ENCODE measurements around the gene RGS5. TPM values are rescaled to one million over a fixed set of nuclear protein-coding genes. Genes with fewer than 3 reads are reported as not detected.

The RGS5 gene
- polyA plus RNA-seq, 3 donors = 8.1 to 11.5 (median 10.8) TPM

DNA sequence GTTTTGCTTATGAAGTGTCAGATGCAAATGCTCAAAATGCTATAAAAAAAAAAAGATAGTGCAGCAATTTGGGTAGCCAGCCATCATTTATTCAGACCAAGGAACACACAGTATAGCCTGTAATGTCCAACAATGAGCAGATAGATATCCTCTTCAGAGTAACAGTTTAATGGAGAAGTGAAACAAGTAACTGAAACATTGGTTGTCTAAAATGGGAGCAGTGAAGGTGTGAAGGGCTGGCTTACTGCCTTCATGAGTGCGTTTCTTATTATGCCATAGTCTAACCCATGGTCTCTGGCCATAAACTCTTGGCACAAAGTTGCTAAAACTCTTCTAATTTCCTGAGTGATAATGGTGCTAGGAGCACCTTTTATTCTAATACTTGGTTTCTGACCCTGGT is 11.4 kb downstream of the RGS5 start:
- DNase-seq = no peak

DNA sequence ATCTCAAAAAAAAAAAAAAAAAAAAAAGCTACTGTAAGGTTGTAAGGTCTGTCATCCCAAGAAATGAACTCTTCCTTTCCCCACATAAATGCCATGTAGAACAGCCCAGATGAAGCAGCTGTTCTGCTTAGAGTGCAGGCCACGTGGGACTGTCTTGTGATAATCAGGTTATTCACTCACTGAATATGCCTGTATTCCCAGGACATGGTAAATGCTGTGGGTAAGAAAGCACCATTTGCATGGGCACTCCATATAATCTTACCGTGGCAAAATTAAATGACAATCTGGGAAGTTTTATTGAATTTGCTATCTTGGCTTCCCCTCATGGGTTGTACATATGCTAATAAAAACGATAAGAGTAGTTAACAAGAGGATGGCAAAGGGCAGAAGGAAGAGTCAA is 13.8 kb downstream of the RGS5 start:
- DNase-seq = no peak

DNA sequence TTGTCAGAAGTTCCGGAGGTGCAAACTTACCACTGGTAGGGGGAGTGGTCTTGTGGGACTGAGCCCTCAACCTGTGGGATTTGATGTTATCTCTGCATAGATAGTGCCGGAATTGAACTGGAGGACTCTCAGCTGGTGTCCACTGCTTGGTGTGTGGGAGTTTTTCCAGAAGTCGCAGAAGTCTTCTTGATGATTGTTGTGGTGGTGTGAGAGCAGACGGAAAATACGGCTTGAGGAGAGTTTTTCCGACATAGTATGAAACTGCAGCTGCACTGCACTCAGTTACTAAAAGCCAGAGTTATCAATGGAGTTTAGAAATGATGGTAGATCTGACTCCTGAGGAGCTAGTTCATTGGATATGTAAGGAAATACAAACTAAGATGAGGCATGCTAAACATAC is 14.9 kb downstream of the RGS5 start:
- no peak for DNase-seq

DNA sequence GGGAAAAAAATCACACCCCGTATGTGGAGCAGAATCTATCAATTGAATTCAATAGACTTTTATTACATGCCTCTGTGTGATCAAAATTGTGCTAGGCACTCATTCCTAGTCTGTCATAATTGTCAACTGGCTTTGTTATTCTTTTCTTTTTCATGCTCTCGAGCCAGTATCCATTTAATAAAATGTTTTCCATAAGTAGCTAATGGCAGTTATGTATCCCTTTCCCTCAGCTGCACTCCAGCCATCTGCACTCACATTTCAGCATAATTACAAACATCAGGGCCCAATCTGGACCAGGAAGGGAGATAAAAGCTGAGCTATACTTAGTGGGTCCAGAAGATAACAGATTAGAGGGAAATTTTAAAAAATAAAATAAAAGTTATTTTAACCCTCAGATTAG is 15.9 kb downstream of the RGS5 start:
- no peak for DNase-seq

DNA sequence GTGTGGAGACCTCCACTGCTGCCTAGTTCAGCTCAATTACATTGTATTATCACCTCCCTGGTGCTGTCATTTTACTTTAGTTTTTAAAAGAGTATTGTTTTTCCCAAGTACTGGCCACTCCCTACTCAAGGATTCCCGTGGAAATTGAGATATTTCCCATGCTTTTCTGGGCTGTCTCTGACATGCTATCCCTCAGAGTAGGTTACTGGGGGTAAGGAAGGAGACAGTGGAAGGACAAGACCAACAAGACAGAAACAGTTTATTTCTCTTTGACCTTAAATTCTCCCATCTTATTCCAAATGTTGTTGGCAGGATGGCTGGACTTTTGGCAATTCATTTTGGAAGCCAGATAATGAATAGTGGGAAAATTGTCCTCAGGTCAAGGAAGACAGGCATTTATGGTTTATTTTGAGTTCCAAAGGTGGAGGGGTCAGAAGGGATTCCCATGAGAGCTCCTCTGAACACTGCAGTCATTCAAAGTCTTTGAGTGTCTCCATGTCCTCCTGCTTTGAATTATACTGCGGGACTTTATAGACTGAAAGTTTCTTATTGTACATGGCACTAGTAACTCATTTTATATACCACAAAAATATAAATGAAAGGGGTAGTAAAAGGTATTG is 20.3 kb downstream of the RGS5 start:
- no peak for DNase-seq

DNA sequence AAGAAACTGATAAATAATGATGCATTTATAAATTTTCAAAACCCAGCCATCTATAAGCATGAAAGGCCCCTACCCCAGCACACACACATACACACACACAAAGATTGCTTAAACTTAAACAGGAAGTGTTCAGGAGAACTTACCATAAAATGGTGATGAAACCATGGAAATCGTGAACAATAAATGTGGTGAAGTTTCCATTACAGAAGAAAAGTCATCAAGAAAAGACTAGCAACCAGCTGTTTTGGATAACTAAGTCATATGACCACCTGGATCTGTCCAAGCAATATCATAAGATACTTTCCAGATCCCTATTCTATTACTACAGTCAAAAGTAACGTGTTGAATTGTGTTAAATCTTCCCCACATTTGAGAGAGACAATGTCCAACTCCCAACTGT is 24.1 kb downstream of the RGS5 start:
- DNase-seq = no peak

DNA sequence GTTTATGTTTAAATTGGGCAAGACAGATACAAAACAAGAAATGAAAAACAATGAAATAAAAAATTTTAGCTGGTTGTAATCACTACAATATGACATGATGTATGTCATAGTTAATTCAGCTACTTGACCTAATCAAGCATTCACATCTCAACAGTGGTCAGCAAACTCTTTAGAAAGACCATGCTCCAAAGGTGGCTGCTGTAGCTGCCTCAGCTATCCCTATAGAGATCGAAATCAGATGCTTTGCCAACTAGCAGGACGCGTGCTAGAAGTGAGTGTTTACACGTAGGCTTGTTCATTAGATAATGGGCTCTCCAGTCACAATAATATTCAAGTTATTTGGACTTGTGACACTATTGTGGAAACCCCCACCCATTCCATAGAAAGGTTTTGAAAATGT is 25.9 kb downstream of the RGS5 start:
- no peak for DNase-seq

DNA sequence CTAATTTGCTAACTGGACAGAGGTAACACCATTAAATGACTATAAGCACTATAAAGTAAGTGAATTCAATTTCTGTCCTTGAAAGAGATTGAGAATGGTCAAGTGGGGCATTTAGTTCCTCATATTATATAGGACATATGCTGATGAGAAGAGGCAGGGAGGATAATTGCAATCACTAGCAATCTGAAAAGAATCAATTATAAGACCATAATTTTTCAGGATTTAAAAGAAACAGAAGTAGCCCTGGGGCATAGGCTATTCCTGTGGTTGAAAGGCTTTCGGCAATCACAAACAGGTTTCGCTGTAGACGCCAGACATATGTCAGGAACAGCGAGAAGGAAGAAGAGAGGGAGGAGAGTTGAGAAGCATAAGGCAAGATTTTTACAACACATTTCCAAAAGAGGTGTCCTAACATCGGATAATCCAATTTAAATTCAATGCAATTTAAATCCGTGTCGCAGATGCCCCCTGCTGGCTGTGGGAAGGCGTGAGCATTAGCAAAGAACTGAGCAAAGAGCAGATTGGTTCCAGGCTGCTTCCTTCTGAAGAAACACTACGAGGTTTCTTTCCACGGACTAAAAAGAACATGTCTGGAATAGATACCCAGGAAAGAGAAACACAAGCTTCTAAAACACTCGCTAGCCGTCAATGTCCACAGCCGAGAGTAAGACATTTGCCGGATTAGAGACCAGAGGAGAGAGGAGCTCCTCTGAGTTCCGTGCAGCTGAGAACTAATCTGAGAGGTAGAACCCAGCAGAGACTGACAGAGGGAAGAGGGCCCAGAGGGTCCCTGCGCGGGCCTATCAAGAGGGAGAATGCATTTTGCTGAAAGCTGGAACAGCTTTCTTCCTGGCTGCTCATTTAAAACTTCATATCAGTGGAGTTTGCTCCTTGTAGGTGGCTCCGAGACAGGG is 27.9 kb downstream of the RGS5 start:
- DNase-seq = peak; percentile 43

DNA sequence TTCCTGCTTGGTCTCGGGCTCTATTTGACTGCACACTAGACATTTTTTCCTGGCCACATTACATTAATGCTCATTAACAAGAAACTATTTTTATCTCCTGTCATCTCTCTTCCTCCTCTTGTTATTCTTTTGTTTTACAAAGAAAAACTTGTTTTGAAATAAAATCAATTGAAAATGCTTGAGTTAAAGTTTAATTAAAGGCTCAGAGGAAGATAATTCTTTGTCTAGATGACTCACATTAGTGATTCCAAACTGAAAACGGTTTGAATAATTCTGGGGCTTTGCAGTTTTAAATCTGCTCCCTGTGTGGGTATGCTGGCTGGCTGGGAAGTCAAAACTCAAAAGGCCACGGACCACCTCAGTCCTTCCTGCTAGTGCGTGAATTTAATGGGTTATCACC is 29.6 kb downstream of the RGS5 start:
- DNase-seq = no peak

DNA sequence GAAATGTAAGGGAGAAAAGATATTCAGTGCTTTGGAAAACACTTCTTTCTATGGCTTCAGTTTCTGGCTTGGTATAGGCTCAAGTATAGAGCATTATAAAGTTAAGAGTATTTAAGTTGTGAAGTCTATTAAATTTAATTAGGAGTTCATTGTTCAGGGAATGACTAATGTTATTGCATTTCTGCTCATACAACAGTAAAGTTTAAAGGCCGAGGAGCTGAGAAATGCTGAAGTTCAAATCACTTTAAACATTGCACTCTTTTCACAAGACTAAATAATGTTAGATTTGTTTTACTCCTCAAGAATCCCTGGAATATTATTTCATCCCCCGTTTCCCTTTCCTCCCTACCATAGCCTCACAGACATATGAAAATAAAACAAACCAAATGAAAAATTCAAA is 30.1 kb downstream of the RGS5 start:
- DNase-seq = no peak

DNA sequence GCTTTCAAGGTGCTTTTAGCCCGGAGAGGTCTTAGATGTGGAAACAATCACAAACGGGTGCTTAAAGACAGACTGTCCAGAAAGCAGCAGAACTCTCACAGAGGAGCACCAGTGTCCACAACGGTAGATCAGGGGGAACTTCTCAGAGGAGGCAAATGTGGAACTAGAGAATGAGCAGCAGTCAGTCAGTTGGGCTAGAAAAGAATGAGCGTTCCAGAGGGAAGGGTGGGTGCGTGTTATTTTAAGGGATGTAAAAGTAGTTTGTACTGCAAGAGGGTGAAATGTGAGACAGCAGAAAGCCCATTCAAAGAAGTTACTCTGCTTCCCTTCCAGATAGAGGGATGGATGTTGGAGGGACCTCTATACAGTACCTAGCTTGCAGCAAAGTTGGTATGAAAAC is 30.9 kb downstream of the RGS5 start:
- no peak for DNase-seq

DNA sequence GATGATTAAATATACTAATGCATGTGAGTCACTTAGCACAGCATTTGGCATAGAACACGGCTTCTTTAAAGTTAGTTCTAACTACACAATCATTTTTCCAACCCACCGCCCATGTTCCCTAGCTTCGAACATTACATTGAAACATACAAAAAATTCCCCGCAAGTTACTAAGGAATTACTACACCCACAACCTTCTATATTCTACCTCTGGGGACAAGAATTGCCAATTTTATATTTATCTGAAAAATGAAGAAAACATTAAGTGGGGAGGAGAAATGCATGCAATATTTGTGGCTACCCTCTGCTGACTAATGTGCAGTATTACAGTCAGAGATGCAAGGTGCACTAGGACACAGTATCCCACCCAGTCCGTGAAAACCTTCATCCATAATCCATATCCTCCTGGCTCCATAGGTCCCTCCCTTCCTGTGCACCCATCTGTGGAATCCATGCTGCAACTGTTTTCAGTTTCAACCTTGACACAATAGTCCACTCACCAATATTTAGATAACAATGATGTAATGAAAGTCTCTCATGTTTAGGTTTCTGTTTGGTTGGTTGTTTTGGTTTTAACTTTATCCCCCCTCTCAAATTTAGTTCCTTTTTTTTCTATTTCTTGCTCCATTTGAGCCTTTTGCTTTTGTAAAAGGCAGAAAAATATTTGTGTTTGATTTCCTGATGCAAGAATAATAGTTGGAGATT is 31.6 kb downstream of the RGS5 start:
- no peak for DNase-seq

DNA sequence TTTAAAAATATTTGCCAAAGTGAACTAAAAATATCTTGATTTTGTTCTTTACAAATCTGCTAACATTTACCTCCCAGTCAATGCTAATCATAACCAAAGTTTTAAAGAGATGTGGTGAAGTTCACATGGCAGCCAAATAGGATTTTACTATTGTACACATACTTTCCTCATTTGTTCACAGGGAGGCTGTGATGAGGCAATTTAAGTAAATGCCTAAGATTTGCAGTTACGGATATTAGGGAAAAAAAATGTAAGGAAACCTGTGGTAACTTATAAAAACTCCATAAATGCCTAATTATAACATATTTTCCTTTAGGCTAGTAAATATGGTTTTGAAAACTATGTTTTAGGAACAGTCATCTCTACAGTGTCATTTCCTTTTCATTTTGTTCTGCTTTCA is 32.4 kb downstream of the RGS5 start:
- DNase-seq = no peak

DNA sequence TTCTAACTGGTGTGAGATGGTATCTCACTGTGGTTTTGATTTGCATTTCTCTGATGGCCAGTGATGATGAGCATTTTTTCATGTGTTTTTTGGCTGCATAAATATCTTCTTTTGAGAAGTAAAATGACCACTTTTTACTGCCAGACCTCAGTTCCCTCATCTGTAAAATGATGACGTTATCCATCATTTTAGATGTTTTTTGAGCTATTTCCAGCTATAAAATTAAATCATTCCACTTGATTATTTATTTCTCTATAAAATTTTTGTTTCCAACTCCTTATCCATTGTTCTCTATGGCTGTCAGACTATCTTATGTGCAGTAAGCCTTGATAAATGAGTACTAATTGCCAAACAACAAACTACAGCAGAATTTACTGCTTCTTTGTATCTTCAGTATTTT is 33.2 kb downstream of the RGS5 start:
- DNase-seq = no peak

DNA sequence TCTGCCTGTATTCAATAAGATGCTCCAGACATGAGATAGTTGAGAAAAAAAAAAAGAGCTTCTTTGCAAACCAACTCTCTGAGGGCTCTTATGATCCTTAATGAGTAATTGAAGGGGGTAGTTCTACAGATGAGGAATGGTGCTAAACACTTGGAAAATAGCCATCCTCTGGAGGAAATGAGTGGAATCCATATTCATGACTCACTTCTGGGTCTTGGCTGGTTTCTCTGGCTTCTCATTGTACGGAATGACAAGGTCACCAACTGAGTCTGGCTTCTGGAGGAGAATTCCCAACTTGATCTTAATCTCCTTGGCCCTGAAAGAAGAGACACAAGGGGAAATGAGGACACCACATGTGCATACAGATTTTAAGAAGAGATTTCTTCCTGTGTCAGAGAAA is 34.7 kb downstream of the RGS5 start:
- no peak for DNase-seq

DNA sequence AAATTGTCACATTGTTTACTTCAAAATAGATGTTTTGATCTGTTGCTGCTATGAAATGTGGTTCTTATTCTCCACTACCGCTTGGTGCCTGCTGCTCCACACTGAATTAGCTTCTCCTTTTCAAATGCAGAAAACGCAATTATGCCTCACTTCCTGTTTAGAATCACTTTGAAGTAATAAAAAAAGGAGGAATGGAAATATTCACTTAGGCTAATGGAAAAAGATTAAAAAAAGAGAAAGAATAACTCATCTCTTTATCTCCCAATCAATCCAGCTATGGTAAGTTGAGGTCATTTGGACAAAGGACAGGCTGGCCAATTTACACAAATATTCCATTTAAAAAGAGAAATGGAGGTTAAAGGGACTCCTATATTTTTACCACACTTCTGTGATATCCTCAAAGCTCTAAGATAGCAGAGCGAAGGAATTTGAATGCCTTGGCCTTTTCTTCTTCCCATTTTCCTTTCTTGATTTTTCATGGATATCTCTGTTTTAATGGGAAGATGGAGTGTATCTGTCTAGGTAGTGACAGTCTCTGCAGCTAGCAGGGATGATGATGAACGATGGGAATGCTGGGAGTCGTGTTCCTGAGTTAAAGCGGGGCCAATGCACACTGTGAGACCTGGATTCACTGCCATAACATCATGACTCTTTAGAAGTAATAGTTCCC is 35.7 kb downstream of the RGS5 start:
- DNase-seq = no peak

DNA sequence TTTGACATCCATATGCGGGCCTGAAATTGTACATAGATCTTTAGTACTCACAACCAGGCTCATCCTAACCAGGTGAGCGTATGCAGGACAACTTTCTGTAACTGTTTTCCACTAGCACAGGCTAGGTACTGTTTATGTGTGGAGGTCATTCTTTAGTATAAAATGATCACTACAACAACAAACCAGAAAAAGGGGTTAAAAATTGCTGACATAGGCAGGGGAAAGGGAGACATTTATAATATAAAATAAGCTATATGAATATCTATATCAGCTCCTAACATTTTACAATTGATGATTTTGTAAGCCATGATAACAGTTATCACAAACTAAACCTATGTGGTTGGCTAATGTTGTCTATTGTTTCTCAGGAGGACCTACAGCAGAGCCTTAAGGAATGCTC is 37.6 kb downstream of the RGS5 start:
- DNase-seq = no peak

DNA sequence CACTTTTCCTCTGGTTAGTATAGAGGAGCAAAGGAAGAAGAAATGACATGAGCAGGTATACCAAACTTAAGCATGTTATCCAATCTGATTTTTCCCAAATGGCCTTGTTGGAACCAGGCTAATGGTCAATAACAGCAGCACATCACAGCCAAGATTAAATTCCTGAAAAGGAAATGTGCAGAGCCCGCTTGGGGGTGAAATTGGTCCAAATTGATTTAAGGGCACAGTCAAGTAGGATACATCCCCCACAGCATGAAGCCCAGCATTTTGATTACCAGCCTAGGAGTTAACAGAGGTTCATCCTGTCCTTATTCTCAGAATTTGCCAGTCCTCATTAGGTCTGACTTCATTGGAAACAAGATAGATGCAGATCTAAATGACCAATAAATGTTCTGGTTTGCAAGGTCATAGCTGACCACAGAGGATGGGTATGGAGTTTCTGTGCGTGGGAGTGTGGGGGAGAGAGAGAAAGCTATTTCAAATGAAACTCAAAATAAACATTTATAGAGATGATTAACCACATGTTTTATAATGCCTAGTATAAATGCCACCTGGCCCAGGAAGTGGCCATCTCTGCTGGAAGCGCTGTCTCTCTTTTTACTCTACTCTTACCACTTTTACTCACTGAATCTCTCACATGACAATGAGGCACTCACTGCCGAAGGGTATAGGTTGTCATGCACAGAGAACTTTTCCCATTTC is 38.7 kb downstream of the RGS5 start:
- DNase-seq = no peak

DNA sequence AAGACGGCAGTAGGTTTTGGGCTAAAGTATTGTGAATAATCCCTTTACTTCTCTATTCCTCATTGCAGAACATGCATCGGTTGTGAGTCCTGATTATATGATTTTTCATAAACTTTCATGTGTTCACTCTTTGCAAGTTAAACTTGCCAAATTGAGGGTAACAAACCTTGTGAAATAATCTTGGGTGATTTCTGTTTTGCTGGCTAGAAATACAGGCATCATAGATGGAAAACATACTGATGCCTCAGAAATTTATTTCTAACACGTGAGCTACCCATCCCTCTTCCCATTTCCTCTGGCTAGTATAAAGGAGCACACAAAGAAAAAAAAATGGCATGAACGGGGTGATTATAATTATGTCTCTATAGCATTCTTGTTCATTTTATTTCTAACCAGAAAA is 39.6 kb downstream of the RGS5 start:
- no peak for DNase-seq

DNA sequence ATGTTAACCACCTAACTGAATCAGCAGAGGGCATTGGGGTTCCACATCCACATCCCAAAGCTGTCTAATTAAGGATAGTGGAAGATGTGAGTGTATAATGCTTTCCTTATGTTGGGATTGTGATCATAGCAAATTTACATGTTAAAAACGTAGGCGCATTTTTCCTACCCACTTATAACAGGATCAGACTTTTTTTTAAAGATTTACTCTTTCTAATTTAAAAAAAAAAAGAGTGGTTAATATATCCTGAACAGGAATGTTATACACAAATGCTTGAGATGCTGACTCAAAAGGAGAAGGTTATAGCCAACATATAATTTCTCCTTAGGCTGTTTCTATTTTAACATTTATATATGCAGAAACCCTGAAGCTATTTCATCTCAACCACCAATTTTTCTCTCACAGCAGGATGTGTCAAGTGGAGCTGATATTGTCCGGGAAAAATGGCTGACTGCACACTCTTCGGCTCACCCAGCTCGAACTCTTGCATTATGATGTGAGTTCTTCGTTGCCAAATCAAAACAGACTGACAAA is 40.3 kb downstream of the RGS5 start:
- no peak for DNase-seq

DNA sequence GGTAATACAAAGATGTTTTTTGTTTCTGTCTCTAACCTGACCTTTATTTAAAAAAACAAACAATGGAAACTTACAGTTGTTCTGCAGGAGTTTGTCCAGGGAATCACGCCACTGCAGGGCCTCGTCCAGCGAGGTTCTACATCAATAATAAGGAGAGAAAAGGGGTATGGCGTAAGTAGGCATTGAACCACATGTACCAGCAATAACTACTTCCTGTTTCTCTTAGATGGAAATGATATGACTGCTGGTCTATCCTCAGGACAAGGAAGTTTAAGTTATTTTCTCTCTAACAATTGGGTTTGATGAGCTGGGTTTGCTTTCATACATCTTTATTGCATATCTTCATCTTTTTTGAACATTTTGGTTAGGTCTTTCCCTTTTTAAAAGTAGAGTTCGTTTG is 40.9 kb downstream of the RGS5 start:
- no peak for DNase-seq

DNA sequence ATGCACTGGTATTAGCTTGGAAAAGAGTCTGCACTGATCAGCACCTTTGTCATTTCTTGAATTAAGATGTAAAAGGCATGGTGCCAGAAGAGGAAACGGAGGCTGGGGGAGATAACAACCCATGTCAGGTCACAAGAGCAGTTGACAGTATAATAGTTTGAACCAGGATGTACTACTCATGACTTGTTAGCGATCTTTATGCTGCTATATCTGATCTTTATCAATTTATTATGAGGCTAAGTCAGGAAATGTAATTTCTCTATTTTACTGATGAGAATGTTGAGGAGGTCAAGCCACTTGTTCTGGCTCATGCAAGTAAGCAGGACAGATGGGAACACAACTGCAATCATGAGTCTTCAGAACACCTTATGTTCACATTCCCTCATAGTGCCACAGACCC is 41.4 kb downstream of the RGS5 start:
- no peak for DNase-seq
